Keratinocyte (primary cell): ENCODE results near the gene ARHGAP45.

Experiments used
- CTCF ChIP-seq, 3 experiments: IDR thresholded peaks in 1 of 3; conservative IDR thresholded peaks in 1 of 3; optimal IDR thresholded peaks in 1 of 3; 2 replicates in 2 of 3; 3 replicates in 1 of 3; pipeline versions ENCODE3 to v1.5.1; 2011; ENCODE audit warnings: low read length in 3 of 3, mild to moderate bottlenecking in 3 of 3, moderate library complexity in 2 of 3, control low read depth in 1 of 3, inconsistent platforms in 1 of 3; ENCODE audit not compliant: insufficient read depth in 2 of 3; ENCODE audit errors: extremely low read depth in 1 of 3
- EZH2 ChIP-seq: IDR thresholded peaks from one replicate; pipeline ENCODE4 v1.6.1; 2012; ENCODE audit warnings: inconsistent platforms, mild to moderate bottlenecking, low read length, moderate library complexity

- TF ChIP-seq CTCF (optimal IDR thresholded peaks at IDR 0.05 in 1 of 3, IDR thresholded peaks at IDR 0.05 in 1 of 3, conservative IDR thresholded peaks at IDR 0.05 in 1 of 3; ENCODE audit: extremely low read depth in 1 of 3, insufficient read depth in 2 of 3, low read length in 3 of 3) (no peak), EZH2 (no peak)
Observed at GRCh38 chr19:1017906-1018305, 49.1 kb upstream of the ARHGAP45 start.
